ENCODE data around the gene CCDC57.

- TF ChIP-seq POLR2AphosphoS5 (IDR thresholded peaks at IDR 0.05) (no peak), CTCF (IDR thresholded peaks at IDR 0.05; ENCODE audit: poor library complexity, severe bottlenecking) (no peak), SMC3 (conservative IDR thresholded peaks at IDR 0.05; ENCODE audit: poor library complexity) (no peak), EZH2 (IDR thresholded peaks at IDR 0.05; ENCODE audit: borderline replicate concordance, insufficient read depth, low read length, poor library complexity, severe bottlenecking) (no peak), EP300 (conservative IDR thresholded peaks at IDR 0.05; ENCODE audit: poor library complexity, severe bottlenecking) (no peak), TAF1 (IDR thresholded peaks at IDR 0.05; ENCODE audit: low read depth) (no peak)
Measured at GRCh38 chr17:82113422-82113821, 99.2 kb downstream of the CCDC57 start.

All from neural cell (in vitro differentiated cells).